ENCODE results near the gene SH3TC1.

DNA sequence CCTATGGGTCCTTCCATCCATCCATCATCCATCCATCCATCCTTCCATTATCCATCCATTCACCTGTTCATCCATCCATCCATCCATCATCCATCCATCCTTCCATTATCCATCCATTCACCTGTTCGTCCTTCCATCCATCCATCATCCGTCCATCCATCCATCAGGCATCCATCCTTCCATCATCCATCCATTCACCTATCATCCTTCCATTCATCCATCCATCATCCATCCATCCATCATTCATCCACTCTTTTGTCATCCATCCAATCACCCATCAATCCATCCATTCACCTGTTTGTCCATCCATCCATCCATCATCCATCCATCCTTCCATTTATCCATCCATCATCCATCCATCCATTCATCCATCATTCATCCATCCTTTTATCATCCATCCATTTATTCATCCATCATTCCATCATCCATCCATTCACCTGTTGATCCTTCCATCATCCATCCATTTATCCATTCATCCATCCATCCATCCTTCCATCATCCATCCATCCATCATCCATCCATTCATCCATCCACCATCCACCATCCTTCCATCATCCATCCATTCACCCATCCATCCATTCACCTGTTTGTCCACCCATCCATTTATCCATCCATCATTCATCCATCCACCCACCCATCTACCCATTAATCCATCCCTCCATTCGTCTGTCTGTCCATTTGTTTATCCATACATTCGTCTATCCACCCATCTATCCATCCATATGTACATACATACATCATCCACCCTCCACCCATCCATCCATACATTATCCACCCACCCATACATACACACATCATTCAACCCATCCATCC lies 34.8 kb downstream of the SH3TC1 start:
- TF ChIP-seq CTCF (IDR thresholded peaks at IDR 0.05; ENCODE audit: insufficient read depth, low read length) (no peak), POLR2AphosphoS5 (IDR thresholded peaks at IDR 0.05; ENCODE audit: low read depth) (no peak), GABPA (IDR thresholded peaks at IDR 0.05; ENCODE audit: low read depth) (no peak), SPI1 (IDR thresholded peaks at IDR 0.05; ENCODE audit: borderline replicate concordance, low read depth) (no peak)
- TF ChIP-seq, protein P1, sequence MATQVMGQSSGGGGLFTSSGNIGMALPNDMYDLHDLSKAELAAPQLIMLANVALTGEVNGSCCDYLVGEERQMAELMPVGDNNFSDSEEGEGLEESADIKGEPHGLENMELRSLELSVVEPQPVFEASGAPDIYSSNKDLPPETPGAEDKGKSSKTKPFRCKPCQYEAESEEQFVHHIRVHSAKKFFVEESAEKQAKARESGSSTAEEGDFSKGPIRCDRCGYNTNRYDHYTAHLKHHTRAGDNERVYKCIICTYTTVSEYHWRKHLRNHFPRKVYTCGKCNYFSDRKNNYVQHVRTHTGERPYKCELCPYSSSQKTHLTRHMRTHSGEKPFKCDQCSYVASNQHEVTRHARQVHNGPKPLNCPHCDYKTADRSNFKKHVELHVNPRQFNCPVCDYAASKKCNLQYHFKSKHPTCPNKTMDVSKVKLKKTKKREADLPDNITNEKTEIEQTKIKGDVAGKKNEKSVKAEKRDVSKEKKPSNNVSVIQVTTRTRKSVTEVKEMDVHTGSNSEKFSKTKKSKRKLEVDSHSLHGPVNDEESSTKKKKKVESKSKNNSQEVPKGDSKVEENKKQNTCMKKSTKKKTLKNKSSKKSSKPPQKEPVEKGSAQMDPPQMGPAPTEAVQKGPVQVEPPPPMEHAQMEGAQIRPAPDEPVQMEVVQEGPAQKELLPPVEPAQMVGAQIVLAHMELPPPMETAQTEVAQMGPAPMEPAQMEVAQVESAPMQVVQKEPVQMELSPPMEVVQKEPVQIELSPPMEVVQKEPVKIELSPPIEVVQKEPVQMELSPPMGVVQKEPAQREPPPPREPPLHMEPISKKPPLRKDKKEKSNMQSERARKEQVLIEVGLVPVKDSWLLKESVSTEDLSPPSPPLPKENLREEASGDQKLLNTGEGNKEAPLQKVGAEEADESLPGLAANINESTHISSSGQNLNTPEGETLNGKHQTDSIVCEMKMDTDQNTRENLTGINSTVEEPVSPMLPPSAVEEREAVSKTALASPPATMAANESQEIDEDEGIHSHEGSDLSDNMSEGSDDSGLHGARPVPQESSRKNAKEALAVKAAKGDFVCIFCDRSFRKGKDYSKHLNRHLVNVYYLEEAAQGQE (IDR thresholded peaks at IDR 0.05; ENCODE audit: insufficient replicate concordance, low read depth): no peak
